ENCODE measurements around the gene GPR135. TPM values are rescaled to one million over a fixed set of nuclear protein-coding genes. Genes with fewer than 3 reads are reported as not detected.
A peak's percentile ranks its signal among the peaks of the same experiment; 100 is the strongest.

The GPR135 gene
- total RNA-seq, 1 experiment from 2014 or later, result 2.3 TPM

DNA sequence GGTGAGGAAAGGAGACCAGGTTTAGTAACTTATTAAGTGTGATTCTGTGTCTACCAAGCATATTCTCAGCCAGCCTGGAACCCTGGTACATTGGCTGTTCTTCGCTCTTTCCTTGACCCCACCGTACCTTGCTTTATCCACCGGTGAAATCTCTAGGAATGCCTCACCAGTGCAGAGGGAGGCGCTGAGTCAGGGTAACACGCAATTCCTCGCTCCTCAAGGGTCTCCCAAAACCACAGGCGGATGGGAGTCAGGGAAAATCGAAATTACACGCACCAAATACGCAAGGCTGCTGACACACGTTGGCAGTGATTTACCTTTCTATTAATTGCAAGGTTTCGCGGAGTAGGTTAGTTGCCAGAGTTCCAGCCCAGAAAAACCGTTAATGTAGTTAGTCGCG lies 18.2 kb upstream of the GPR135 start:
- peak overlapping the region; percentile 93 for H3K27ac ChIP-seq
- DNase-seq, result peak; percentile 35 to 45
- H3K9me3 ChIP-seq (replicated peaks), result no peaks in the 10 kb centered on the region
- H3K4me3 ChIP-seq, result peak overlapping the region; percentile 94
- H3K36me3 ChIP-seq, result peaks cover 11% of the 10 kb centered on the region
- H3K27me3 ChIP-seq, result no peaks in the 10 kb centered on the region
- peaks cover 5% of the 10 kb centered on the region; the same call in 1 of the 2 replicates for H3K4me1 ChIP-seq

DNA sequence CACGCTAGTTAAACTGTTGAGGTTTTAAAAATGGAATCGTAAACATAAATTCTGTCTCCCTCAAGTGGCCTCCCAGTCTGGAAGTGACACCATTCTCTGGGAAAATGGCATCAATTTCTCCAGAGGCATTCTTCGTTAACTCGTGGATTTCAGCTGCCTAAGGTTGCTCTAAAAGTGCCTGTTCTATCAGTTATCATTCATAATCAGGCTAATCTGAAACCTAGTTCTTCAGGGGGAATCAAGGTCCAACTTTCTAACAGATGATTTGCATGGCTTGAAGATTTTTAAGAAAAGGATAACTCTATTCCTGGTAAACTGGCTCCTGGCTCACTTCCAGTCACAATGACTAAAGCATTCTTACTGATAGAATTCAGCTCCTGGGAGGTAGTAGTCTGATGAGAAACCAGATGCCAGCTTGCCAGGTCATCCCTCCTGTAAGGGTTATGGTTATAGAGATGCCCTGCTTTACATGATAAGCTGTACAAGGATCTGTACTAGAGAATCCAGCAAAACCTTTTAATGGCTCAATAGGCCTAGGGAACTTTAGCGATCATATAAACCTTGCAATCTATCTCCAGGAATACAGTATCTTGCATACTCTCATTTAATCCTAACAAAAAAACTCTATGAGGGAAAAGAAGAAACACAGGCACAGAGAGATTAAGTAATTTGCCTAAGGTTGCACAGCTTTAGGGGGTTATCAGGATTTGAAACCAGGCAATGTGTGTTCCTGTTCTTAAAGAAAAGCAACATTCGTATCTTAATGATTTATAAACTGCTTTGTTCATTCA lies 17.6 kb upstream of the GPR135 start:
- H3K4me3 ChIP-seq, result peak overlapping the region; percentile 94

DNA sequence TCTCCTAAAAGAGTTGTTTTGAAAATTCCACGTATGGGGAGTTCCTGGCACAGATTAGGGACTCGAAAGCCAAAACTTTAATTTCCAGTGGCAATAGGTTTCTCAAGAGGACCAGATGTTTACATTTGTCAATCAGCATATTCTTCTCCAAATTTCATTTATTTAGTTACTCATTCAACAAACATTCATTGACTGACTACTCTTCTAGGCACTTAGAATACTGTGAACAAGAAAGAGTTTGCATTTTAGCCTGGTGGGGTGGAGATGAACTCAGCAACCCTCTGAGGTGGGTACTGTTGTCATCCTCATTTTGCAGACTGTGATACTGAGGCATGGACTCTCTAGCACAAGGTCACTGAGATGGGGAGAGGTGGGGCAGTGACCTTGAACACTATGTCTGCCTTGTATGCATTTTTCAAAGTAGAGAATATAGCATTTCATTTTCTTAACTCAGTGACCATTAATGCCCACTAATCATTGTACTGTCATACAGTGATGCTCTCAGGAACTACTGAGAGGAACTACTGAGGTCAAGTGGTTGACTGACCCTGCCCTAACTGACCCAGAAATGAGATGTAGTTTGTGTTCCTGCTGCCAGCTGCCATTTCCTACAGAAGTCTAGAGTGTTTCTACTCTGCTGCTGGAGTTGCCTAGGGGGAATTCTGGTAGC lies 16.8 kb upstream of the GPR135 start:
- Histone ChIP-seq H3K4me3 (peak overlapping the region; percentile 94), H3K9me3 (replicated peaks) (no peaks in the 10 kb centered on the region), H3K36me3 (peaks cover 12% of the 10 kb centered on the region), H3K4me1 (peaks cover 5% of the 10 kb centered on the region; the same call in 1 of the 2 replicates), H3K27ac (peak overlapping the region; percentile 93), H3K27me3 (no peaks in the 10 kb centered on the region)
- peak in 1 of 2 experiments; percentile 13 for DNase-seq

More for the DNA sequence above, 17.6 kb upstream of the GPR135 start:
- peak overlapping the region; percentile 93 for H3K27ac ChIP-seq
- peaks cover 11% of the 10 kb centered on the region for H3K36me3 ChIP-seq
- H3K27me3 ChIP-seq, result no peaks in the 10 kb centered on the region
- peaks cover 5% of the 10 kb centered on the region; the same call in 1 of the 2 replicates for H3K4me1 ChIP-seq
- no peaks in the 10 kb centered on the region for H3K9me3 ChIP-seq (replicated peaks)
- peak; percentile 45 to 47 for DNase-seq

DNA sequence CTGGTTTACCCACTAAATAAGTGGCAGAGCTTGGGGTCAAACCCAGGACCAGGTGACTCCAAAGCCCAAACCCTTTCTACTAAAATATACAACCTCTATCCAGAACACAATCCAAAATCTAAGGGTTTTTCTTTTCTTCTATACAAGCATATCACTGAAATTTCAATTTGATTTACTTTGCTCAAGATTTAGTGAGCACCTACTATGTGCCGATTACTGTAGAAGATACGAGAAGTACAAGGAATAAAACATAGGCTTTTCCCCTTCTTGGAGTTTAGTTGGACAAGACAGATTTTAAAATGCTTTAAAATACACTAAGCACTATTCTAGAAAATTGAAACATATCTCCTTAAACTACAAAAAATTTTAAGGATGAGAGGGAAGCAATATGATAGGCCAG lies 16.2 kb upstream of the GPR135 start:
- H3K9me3 ChIP-seq (replicated peaks), result no peaks in the 10 kb centered on the region
- no peak overlapping the region for H3K27ac ChIP-seq
- DNase-seq, result no peak
- no peak overlapping the region for H3K4me3 ChIP-seq
- no peaks in the 10 kb centered on the region for H3K27me3 ChIP-seq
- peaks cover 15% of the 10 kb centered on the region for H3K36me3 ChIP-seq
- H3K4me1 ChIP-seq, result peaks cover 5% of the 10 kb centered on the region; the same call in 1 of the 2 replicates

DNA sequence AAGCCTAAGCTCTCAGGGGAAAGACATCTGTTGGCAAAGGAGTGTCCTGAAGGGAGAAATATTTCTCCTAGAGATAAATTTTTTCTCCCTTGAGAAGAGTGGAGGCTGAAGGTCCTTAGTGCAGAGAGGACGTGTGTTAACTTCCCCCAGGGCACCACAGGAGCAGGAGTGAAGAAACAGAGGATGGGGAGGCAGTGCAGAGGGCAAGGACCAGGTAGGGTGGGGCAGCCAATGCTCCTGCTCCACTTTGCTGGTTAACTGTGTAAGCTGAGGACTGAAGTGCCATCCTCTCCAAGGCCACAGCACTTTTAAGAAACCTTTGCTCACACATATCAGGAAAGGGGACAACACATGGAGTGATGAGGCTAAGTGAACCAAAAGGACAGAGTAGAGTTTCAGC lies 15.0 kb upstream of the GPR135 start:
- Histone ChIP-seq H3K27me3 (no peaks in the 10 kb centered on the region), H3K4me3 (no peak overlapping the region), H3K4me1 (peaks cover 5% of the 10 kb centered on the region; the same call in 1 of the 2 replicates), H3K9me3 (replicated peaks) (no peaks in the 10 kb centered on the region), H3K36me3 (peaks cover 20% of the 10 kb centered on the region), H3K27ac (no peak overlapping the region)
- no peak for DNase-seq

DNA sequence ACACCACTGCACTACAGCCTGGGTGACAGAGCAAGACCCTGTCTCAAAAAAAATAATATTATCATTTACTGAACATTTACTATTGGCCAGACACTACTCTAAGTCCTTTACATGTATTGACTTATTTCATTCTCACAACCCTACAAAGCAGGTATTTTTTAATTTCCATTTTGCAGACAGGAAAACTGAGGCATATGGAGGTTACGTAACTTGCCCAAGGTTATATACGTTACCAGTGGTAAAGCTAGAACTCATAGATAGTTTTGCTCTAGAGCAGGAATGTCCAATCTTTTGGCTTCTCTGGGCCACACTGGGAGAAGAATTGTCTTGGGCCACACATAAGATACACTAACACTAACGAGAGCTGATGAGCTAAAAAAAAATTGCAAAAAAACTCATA lies 13.4 kb upstream of the GPR135 start:
- no peaks in the 10 kb centered on the region for H3K9me3 ChIP-seq (replicated peaks)
- no peak overlapping the region for H3K4me3 ChIP-seq
- peaks cover 13% of the 10 kb centered on the region for H3K4me1 ChIP-seq
- DNase-seq, result no peak
- no peak overlapping the region for H3K27ac ChIP-seq
- no peaks in the 10 kb centered on the region for H3K27me3 ChIP-seq
- H3K36me3 ChIP-seq, result peaks cover 25% of the 10 kb centered on the region

DNA sequence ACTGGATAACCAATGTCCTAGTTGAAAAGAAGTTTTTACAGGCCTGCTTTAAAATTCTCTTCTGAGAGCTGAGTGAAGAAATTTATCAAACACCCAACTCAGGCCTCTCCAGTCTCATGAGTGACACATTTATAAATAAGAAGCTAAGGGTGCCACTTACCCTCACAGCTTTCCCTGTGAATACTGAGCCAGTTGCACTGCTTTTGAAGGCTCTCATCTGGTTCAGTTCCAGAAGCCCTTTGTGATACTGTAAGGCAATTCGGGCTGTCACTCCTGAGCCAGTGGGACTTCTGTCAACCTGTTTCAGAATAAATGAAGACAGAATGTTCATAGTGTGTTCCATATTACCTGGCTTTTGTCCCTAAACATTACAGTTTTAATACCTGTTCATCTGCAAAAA lies 10.5 kb upstream of the GPR135 start:
- Histone ChIP-seq H3K4me3 (no peak overlapping the region), H3K9me3 (replicated peaks) (no peaks in the 10 kb centered on the region), H3K27me3 (no peaks in the 10 kb centered on the region), H3K36me3 (peaks cover 44% of the 10 kb centered on the region), H3K4me1 (peaks cover 7% of the 10 kb centered on the region), H3K27ac (no peak overlapping the region)
- no peak for DNase-seq

DNA sequence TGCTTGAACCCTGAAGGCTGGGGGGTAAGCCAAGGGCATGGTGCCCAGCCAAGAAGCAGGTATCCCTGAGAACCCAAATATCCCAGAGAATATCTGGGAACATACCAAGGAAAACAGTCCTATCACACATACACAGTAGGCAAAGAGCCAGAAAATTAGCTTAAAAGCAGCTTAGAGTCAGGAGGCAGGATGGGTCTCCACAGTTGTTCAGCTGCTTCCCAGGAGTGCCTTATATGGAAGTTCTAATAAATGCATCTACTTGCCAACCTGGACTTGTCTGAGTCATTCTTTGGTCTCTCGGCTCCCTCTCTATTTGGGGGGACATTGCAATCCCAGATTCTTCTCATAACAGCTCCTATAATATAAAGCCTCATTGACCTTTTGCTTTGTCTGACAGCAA lies 9.0 kb upstream of the GPR135 start:
- H3K4me1 ChIP-seq, result peaks cover 7% of the 10 kb centered on the region
- no peak overlapping the region for H3K27ac ChIP-seq
- no peaks in the 10 kb centered on the region for H3K9me3 ChIP-seq (replicated peaks)
- no peaks in the 10 kb centered on the region for H3K27me3 ChIP-seq
- H3K36me3 ChIP-seq, result peaks cover 44% of the 10 kb centered on the region
- no peak overlapping the region for H3K4me3 ChIP-seq
- DNase-seq, result peak; percentile 39 to 68

DNA sequence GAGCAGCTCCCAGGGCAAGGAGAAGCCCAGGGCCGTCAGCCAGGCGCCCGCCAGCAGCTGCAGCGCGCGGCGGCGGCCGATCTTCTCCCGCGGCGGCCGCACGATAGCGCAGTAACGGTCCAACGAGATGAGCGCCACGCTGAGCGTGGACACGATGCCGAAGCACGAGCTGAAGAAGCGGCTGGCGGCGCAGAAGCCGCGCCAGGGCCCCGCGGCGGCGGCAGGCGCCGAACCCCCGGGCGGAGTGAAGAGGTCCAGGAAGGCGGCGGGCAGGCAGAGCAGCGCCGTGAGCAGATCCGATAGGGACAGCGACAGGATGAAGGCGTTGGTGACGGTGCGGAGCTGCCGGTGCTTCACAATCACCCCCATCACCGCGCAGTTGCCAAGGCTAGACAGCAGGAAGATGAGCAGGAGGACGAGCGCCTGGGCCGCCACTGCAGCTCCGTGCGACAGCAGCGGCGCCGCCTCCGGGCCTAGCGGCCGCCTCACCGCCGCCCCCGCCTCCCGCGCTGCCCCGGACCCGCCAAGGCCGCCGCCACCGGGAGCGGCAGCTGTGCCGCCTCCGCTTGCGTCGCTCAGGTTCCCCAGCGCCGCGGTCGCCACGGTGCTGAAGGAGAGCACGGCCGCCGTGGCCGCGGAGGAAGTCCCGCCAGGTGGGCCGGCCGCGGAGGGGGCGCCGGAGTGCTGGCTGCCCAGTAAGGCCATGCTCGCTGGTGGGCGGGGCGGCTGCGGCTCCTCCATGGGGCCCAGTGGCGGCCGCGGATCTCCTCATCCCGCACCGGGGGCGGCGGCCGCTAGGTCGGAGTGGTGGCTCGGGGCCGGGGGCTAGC lies 479 bp downstream of the GPR135 start:
- DNase-seq, result no peak
- no peak overlapping the region for H3K27ac ChIP-seq
- no peaks in the 10 kb centered on the region for H3K27me3 ChIP-seq
- H3K4me1 ChIP-seq, result peaks cover 6% of the 10 kb centered on the region; the same call in 1 of the 2 replicates
- peaks cover 33% of the 10 kb centered on the region for H3K36me3 ChIP-seq
- H3K9me3 ChIP-seq (replicated peaks), result no peaks in the 10 kb centered on the region
- no peak overlapping the region for H3K4me3 ChIP-seq

DNA sequence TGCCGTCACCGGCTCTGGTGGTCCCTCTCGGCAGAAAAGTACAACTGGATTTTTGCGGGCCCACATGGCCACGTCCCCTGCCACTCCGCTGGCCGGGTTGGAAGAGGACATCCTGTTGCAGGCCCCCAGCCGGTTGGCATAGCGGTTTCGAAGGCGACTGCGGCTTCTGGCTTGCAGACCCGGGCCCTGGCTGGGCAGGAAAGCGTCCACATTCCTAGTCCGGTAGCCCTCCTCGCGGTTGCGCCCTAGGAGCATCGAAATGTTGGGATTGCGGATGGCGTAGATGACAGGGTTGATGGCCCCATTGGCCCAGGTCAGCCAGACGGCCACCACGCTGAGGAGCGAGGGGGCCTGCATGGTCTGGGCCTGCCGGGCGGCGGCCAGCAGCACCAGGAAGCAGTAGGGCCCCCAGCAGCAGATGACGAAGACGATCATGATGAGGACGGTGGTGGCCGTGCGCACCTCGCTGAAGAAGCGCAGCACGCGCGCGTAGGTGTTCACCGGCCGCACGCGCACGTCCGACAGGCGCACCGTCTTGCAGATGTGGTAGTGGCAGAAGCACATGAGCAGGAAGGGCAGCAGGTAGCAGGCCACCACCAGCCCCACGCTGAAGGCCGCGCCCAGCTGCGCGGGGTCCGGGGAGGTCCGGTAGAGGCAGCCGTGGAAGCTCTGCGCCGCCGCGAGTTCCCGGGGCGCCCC lies 1.2 kb downstream of the GPR135 start:
- DNase-seq, result no peak
- Histone ChIP-seq H3K27ac (no peak overlapping the region), H3K9me3 (replicated peaks) (no peaks in the 10 kb centered on the region), H3K4me1 (peaks cover 6% of the 10 kb centered on the region; the same call in 1 of the 2 replicates), H3K4me3 (no peak overlapping the region), H3K27me3 (no peaks in the 10 kb centered on the region), H3K36me3 (peaks cover 33% of the 10 kb centered on the region)

DNA sequence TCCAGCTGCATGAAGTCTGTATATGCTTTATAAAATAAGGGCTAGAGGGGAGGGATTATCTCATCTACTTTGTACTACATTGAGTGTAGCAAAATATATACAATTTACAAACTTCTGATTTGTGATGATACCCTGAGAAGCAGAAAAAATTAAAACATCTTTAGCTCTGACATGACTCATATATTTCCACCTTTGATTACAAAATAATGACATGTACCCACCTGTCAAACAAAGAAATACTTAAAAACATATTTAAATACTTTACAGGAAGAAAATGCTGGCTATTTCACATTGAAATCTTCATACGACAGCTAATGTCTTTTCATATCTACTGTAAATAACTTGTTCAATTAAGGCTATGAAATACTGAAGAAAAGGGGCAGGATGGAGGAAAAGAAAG lies 3.3 kb downstream of the GPR135 start:
- H3K4me3 ChIP-seq, result no peak overlapping the region
- peaks cover 6% of the 10 kb centered on the region; the same call in 1 of the 2 replicates for H3K4me1 ChIP-seq
- H3K27ac ChIP-seq, result no peak overlapping the region
- DNase-seq, result no peak
- peaks cover 48% of the 10 kb centered on the region for H3K36me3 ChIP-seq
- H3K27me3 ChIP-seq, result no peaks in the 10 kb centered on the region
- H3K9me3 ChIP-seq (replicated peaks), result no peaks in the 10 kb centered on the region

DNA sequence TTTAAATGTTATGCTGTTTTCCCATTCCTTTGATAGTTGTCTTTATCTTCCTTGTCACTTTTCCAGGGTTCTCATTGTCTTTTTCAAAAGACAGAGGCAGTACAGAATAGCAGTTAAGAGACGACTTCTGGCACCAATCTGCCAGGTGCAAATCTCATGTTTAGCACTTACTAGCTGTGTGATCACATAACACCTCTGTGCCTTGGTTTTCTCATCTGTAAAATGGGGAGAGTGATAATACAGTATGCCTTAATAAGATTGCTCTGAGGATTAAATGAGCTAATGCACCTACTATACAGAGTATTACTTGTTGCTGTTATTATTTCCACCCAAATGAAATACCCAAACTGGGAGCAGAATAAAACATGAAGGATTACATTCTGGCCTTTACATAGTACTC lies 4.8 kb downstream of the GPR135 start:
- H3K27me3 ChIP-seq, result no peaks in the 10 kb centered on the region
- peaks cover 6% of the 10 kb centered on the region; the same call in 1 of the 2 replicates for H3K4me1 ChIP-seq
- DNase-seq, result no peak
- no peak overlapping the region for H3K27ac ChIP-seq
- peaks cover 48% of the 10 kb centered on the region for H3K36me3 ChIP-seq
- no peak overlapping the region for H3K4me3 ChIP-seq
- H3K9me3 ChIP-seq (replicated peaks), result no peaks in the 10 kb centered on the region

DNA sequence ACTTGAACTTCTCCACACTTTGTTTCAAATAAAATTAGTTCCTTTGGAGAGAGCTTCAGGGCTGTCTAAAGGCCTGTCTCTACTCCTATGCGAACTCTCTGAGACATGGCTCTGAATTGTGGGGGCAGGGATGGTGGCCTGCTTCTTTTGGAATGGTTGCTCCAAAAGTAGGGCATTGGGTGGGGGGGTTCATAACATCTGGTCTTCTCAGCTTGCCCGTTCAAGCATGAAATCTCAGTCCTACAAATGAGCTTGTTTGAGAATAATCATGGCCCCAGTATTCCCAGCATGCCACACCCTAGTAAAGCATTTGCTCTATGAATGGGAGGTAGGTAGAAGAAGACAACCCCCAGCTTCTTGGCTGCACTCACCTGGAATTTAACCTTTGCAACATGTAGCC lies 6.7 kb downstream of the GPR135 start:
- peaks cover 6% of the 10 kb centered on the region; the same call in 1 of the 2 replicates for H3K4me1 ChIP-seq
- H3K27ac ChIP-seq, result no peak overlapping the region
- no peaks in the 10 kb centered on the region for H3K27me3 ChIP-seq
- peaks cover 50% of the 10 kb centered on the region for H3K36me3 ChIP-seq
- H3K4me3 ChIP-seq, result no peak overlapping the region
- DNase-seq, result no peak
- H3K9me3 ChIP-seq (replicated peaks), result no peaks in the 10 kb centered on the region

DNA sequence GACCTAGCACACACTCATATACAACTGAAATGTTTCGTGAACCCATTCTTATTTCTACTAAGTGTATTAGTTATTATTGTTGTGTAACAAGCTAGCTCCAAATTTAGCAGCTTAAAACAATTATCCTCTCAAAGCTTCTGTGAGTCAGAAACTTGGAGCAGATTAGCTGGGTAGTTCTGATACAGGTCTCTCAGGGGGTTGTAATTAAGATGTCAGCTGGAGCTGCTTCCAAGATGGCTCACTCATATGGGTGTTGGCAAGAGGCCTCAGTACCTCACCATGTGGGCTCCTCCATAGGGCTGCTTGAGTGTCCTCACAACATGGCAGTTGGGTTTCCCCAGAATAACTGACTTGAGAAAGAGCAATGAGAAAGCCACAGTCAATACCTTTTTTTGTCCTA lies 9.8 kb downstream of the GPR135 start:
- Histone ChIP-seq H3K4me1 (peaks cover 10% of the 10 kb centered on the region), H3K4me3 (no peak overlapping the region), H3K9me3 (replicated peaks) (no peaks in the 10 kb centered on the region), H3K27ac (no peak overlapping the region), H3K36me3 (peaks cover 33% of the 10 kb centered on the region), H3K27me3 (no peaks in the 10 kb centered on the region)
- DNase-seq, result no peak

Data from SJCRH30 (cell line).